Measurements from ENCODE around the gene USP4.
"Not testable (repeated sequence)": the region's sequence is repeated elsewhere in the genome, so short reads cannot be mapped to it uniquely, and the experiment has no call there.

Gene USP4

DNA sequence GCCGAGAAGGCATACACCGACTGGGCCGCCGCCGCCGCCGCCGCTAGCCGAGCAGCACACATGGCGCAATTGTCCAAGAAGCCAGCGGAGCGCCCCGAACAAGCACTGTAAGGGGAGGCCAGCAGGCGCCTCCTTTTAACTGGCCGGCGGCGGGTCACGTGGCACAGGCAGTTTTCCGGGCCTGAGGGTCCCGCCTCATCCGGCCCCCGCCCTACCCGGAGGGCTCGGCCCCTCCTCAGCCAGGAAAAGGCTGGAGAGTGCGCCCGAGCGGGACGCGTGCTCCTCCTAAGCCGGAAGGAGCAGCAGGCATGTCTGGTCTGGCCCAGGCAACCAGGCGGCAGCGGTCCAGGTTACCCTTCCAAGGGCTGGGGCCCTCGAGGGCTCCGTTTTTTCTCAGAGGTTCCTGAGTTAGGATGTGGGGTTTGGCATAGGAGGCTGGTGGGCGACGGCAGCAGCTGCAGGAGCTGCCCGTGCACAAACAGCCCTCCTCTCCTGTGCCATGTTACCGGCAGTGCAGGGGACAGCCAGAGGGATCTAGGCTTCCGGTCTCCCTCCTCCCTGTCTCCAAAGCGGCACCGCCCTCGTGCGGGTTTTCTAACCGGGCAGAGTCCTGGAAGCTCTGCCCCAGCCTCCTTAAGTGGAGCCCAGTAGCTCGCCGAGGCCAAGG is 18.5 kb upstream of the USP4 start, which contains the start of gene GPX1:
TSS of gene GPX1 (minus strand) at position 137 of the 667 bp plus-strand sequence. CDS start at position 62, 75 bp downstream.
- peak within 1 kb of the TSS; percentile 89 for H3K27ac ChIP-seq
- TF ChIP-seq, protein P1, sequence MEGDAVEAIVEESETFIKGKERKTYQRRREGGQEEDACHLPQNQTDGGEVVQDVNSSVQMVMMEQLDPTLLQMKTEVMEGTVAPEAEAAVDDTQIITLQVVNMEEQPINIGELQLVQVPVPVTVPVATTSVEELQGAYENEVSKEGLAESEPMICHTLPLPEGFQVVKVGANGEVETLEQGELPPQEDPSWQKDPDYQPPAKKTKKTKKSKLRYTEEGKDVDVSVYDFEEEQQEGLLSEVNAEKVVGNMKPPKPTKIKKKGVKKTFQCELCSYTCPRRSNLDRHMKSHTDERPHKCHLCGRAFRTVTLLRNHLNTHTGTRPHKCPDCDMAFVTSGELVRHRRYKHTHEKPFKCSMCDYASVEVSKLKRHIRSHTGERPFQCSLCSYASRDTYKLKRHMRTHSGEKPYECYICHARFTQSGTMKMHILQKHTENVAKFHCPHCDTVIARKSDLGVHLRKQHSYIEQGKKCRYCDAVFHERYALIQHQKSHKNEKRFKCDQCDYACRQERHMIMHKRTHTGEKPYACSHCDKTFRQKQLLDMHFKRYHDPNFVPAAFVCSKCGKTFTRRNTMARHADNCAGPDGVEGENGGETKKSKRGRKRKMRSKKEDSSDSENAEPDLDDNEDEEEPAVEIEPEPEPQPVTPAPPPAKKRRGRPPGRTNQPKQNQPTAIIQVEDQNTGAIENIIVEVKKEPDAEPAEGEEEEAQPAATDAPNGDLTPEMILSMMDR (conservative IDR thresholded peaks at IDR 0.05) = no peak
- no peak; the same call in 1 of the 2 replicates for TF ChIP-seq ZFX (IDR thresholded peaks at IDR 0.05)

DNA sequence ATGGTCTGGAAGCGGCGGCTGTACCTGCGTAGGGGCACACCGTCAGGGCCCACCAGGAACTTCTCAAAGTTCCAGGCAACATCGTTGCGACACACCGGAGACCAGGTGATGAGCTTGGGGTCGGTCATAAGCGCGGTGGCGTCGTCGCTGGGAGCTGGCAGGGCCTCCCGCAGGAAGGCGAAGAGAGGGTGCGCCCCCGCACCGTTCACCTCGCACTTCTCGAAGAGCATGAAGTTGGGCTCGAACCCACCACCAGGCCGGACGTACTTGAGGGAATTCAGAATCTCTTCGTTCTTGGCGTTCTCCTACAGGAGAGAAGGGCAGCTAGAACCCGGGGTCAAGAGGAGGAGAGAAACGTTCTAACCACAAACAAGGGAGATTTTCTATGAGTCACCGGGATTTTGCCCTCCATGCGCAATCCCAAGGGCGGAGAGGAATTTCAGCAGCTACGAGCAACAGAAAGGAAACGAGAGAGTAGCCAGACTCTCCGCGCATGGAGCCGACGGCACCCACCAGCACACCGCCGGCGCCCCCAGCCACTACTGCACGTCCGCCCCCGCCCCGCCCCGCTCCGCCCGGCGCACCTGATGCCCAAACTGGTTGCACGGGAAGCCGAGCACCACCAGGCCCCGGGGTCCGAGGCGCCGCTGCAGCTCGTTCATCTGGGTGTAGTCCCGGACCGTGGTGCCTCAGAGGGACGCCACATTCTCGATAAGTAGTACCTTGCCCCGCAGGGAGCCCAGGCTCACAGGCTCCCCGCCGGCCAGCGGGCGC is 17.8 kb upstream of the USP4 start:
- TF ChIP-seq ZFX (IDR thresholded peaks at IDR 0.05) = peak; percentile 63
- peak overlapping the region; percentile 89 for H3K27ac ChIP-seq

DNA sequence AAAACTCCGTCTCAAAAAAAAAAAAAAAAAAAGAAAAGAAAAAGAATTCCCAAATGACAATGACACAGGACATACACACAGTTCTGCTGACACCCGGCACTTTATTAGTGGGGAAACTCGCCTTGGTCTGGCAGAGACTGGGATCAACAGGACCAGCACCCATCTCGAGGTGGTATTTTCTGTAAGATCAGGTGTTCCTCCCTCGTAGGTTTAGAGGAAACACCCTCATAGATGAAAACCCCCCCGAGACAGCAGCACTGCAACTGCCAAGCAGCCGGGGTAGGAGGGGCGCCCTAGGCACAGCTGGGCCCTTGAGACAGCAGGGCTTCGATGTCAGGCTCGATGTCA is 17.2 kb upstream of the USP4 start:
- peak overlapping the region; percentile 89 for H3K27ac ChIP-seq

DNA sequence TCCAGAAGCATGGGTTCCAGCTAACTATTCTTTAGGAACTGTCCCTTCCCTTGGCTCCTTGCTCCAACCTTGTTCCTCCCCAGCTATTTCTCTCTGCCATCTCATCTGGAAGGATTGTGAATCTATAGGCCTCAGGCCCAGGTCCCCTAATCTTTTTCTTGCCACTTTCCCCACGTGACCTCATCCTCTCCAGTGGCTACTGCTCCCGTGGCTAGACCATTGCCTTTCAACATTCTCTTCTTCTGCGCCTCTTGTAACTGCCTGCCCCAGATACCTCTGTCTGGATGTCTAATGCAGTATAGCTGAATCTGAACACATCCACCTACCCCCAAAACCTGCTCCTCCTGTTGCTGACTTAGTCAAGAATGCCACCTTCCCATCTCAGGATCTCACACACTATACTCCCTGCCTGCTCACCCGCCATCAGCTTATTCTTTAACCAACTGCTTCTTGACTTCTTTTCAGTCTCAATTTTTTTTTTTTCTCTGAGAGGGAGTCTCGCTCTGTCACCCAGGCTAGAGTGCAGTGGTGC is 13.1 kb upstream of the USP4 start:
- no peak for TF ChIP-seq ZFX (IDR thresholded peaks at IDR 0.05)
- TF ChIP-seq, protein P1 (conservative IDR thresholded peaks at IDR 0.05) = no peak
- no peak overlapping the region for H3K27ac ChIP-seq

DNA sequence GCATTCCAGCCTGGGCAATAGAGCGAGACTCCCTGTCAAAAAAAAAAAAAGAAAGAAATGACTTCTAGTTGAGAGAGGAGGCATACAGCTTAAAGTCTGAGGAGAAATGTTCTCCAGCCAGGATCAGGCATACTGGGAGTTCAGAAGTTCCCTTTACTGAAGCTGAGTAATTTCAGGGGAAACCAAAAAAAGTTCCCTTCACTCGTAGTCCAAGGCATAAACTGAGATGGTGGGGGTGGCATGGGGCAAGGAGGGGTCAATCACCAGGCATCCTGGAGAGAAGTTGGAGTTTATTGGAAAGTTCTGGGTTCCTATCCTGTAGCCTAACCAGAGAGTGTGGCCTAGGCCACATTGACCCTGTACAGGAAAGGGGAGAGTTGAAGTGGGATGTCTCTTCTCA is 12.4 kb upstream of the USP4 start:
- TF ChIP-seq ZFX (IDR thresholded peaks at IDR 0.05) = no peak
- TF ChIP-seq, protein P1 (conservative IDR thresholded peaks at IDR 0.05) = no peak
- no peak overlapping the region for H3K27ac ChIP-seq

DNA sequence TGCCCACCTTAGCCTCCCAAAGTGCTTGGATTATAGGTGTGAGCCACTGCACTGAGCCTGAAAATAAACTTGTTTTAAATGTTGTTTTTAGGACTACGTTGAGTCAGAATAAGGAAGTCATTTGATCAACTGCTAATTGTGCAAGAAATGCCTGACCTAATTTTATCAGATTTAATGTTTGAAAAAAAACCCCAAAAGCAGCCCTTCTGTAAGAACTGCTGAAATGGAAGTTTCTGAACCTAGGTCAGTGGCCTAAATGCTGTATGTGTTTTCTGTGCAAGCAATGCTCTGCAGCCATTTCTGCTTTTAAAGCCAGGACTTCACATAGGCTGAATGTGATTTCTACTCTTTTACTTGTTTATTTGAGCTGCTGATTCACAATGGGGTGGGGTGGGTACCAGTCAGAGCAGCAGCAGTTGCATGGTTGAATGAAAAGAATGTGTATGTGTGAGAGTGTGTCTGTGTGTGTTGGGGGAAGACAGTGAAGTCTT is 11.7 kb upstream of the USP4 start:
- TF ChIP-seq ZFX (IDR thresholded peaks at IDR 0.05) = no peak
- TF ChIP-seq, protein P1 (conservative IDR thresholded peaks at IDR 0.05) = no peak
- H3K27ac ChIP-seq = no peak overlapping the region

DNA sequence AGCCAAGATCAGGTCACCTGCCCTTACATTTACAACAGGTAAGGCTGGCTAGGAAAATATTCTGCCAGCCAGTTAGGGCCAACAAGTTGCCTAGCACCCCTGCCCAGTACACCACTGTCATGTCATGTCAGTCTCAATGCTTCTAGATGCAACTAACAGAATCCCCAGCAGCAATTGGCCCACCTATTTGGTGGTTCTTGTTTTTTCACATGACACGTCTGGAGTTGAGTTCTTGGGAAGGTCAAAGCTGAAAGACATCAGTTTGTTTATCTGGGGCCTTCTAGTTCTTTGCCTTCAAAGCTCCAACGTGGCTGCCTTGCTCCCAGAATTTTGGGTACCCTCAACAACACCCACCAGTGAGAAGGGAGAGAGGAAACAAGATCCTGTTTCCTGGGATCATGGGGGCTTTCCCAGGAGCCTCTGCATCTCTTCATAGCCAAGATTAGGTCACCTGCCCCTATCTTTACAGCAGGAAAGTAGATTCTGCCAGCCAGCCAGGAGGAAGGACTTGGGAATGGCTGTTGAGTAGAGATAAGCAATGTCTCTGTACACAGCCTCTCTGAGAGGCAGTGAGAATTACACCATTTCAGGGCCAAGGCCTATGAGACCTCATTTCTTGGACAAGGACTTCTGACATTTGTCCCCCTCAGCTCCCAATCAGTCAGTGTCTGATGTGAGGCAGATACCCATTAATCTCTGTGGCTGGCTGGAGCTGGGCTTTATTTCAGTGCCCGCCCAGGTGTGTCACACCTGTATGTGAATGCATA is 9.7 kb upstream of the USP4 start:
- no peak overlapping the region for H3K27ac ChIP-seq
- TF ChIP-seq, protein P1 (conservative IDR thresholded peaks at IDR 0.05) = no peak
- TF ChIP-seq ZFX (IDR thresholded peaks at IDR 0.05) = no peak

DNA sequence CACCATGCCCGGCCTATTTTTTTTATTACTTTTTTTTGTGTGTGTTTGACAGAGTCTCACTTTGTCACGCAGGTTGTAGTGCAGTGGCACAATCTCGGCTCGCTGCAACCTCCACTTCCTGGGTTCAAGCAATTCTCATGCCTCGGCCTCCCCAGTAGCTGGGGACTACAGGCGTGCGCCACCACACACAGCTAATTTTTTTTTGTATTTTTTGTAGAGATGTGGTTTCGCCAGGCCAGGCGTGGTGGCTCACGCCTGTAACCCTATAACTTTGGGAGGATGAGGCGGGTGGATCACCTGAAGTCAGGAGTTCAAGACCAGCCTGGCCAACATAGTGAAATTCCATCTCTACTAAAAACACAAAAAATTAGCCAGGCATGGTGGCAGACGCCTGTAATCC is 8.5 kb upstream of the USP4 start:
- H3K27ac ChIP-seq = not testable (repeated sequence)
